Measurements from ENCODE around the gene SPATS2. TPM values are rescaled to one million over a fixed set of nuclear protein-coding genes. Genes with fewer than 3 reads are reported as not detected.

SPATS2 gene
- total RNA-seq, 1 donor from 2014 or later = 43.9 TPM

DNA sequence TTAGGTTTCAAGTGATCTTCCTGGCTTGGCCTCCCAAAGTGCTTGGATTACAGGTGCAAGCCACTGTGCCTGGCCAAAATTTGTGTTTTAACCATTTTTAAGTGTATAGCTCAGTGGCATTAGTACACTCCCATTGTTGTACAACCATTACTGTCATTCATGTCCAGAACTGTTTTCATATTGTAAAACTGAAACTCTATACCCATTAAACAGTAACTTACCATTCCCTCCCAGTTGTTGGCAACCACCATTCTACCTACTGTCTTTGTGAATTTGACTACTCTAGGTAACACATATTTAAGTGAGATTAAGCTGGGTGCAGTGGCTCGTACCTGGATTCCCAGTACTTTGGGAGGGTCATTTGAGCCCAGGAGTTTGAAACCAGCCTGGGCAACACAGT lies 104.3 kb downstream of the SPATS2 start:
- H3K27ac Mint-ChIP-seq (ENCODE audit: unreplicated experiment) = no peak overlapping the region
- H3K4me3 Mint-ChIP-seq (ENCODE audit: unreplicated experiment) = no peak overlapping the region
- TF ChIP-seq, protein P1, sequence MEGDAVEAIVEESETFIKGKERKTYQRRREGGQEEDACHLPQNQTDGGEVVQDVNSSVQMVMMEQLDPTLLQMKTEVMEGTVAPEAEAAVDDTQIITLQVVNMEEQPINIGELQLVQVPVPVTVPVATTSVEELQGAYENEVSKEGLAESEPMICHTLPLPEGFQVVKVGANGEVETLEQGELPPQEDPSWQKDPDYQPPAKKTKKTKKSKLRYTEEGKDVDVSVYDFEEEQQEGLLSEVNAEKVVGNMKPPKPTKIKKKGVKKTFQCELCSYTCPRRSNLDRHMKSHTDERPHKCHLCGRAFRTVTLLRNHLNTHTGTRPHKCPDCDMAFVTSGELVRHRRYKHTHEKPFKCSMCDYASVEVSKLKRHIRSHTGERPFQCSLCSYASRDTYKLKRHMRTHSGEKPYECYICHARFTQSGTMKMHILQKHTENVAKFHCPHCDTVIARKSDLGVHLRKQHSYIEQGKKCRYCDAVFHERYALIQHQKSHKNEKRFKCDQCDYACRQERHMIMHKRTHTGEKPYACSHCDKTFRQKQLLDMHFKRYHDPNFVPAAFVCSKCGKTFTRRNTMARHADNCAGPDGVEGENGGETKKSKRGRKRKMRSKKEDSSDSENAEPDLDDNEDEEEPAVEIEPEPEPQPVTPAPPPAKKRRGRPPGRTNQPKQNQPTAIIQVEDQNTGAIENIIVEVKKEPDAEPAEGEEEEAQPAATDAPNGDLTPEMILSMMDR (IDR thresholded peaks at IDR 0.05; ENCODE audit: partially characterized antibody, unreplicated experiment) = no peak
- H3K4me1 Mint-ChIP-seq (ENCODE audit: low read depth, unreplicated experiment) = peaks cover 10% of the 10 kb centered on the region
- H3K27me3 Mint-ChIP-seq (ENCODE audit: unreplicated experiment) = no peaks in the 10 kb centered on the region
- DNase-seq = no peak
- H3K9me3 Mint-ChIP-seq (ENCODE audit: unreplicated experiment) = no peaks in the 10 kb centered on the region
- no peaks in the 10 kb centered on the region for H3K36me3 Mint-ChIP-seq (ENCODE audit: unreplicated experiment)

DNA sequence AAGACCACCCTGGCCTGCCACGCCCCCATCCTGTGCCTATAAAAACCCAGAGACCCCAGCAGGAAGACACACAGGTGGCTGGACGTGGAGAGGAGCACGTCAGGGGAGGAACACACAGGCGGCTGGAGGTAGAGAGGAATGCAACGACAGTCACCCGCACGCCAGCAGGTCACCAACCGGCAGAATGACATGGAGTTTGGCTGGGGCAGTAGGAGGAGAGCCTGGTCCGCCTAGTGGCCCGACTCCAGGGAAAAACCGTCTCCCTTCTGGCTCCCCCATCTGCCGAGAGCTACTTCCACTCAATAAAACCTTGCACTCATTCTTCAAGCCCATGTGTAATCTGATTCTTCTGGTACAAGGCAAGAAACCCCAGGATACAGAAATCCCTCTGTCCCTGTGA lies 108.8 kb downstream of the SPATS2 start:
- Mint-ChIP-seq H3K27me3 (ENCODE audit: unreplicated experiment) (no peaks in the 10 kb centered on the region), H3K36me3 (ENCODE audit: unreplicated experiment) (no peaks in the 10 kb centered on the region), H3K9me3 (ENCODE audit: unreplicated experiment) (no peaks in the 10 kb centered on the region), H3K4me1 (ENCODE audit: low read depth, unreplicated experiment) (peaks cover 11% of the 10 kb centered on the region), H3K4me3 (ENCODE audit: unreplicated experiment) (peak overlapping the region; percentile 57), H3K27ac (ENCODE audit: unreplicated experiment) (peak overlapping the region; percentile 82)
- peak; percentile 36 for DNase-seq
- TF ChIP-seq, protein P1 (IDR thresholded peaks at IDR 0.05; ENCODE audit: partially characterized antibody, unreplicated experiment) = no peak

DNA sequence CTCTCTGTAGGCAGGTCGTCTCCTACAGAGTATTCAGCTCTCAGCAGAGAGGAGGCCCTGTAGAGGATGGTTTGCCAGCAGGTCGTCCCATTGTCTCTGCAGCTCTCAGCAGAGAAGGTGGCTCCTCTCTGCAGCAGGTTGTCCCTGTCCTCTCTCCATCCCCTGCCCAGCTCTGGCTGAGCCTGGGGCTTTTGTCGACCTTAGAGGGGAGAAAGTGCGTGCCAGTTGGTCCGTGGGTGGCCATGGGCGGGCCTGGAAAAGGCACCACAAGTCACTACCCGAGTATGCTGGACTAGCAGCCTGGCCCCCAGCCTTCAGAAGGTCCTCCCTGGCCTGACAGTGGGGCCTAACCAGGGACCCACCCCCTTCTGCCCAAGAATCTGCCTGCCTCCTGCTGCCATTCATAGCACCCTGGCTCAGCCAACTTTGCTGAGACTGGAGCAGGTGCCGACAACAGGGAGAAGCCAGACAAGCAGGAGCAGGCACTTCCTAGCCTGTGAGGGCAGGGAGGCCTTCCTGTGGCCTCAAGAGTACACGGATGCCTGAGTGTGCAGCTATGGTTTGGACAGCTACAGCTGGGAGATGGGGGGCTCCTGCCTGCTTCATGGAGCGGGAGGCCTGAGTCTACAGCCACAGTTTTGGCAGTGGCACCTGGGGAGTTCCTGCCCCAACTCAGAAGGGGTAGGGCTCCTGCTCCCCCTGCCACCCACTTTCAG lies 111.8 kb downstream of the SPATS2 start:
- H3K27me3 Mint-ChIP-seq (ENCODE audit: unreplicated experiment) = no peaks in the 10 kb centered on the region
- no peak overlapping the region for H3K27ac Mint-ChIP-seq (ENCODE audit: unreplicated experiment)
- TF ChIP-seq, protein P1 (IDR thresholded peaks at IDR 0.05; ENCODE audit: partially characterized antibody, unreplicated experiment) = no peak
- DNase-seq = no peak
- peaks cover 27% of the 10 kb centered on the region for H3K4me1 Mint-ChIP-seq (ENCODE audit: low read depth, unreplicated experiment)
- H3K4me3 Mint-ChIP-seq (ENCODE audit: unreplicated experiment) = no peak overlapping the region
- no peaks in the 10 kb centered on the region for H3K36me3 Mint-ChIP-seq (ENCODE audit: unreplicated experiment)
- H3K9me3 Mint-ChIP-seq (ENCODE audit: unreplicated experiment) = peaks cover 1% of the 10 kb centered on the region

DNA sequence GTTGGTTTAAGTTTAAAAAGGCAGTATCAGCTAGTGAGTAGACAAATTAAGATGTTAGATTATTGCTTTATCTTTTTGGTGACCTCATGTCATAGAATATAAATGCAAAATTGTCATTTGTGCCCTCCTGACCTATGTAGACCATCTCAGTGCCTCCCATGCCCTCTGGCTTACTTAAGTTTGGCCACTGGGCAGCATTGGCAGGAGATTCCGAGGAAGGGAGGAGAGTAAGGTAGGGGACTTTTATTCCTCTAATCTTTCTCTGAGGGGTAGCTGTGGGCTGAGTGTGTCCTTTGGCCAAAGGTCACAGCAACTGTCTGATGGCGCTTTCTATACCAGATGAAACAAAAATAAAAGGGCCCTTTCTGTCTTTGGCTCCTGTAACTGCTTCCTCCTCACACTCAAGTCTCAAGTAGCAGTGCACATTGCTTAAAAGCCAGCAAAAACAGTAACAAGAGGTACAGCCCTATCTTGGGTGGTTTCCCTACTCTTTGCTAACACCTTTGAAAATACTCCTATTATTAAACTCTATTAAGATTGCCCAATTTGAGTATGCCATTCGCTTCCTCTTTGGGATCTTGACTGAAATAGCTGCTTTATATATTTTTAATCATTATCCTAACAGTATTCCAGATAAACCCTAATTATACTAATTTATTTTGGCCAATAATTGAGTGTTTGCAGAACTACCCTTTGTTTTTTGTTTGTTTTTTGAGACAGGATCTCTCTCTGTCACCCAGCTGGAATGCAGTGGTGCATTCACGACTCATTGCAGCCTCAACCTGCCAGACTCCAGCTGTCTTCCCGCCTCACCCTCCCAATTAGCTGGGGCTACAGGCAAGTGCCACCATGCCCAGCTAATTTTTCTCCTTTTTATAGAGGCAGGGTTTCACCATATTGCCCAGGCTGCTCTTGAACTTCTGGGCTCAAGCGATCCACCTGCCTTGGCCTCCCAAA lies 115.1 kb downstream of the SPATS2 start:
- DNase-seq = no peak
- peaks cover 17% of the 10 kb centered on the region for H3K4me1 Mint-ChIP-seq (ENCODE audit: low read depth, unreplicated experiment)
- H3K9me3 Mint-ChIP-seq (ENCODE audit: unreplicated experiment) = peaks cover 1% of the 10 kb centered on the region
- H3K36me3 Mint-ChIP-seq (ENCODE audit: unreplicated experiment) = no peaks in the 10 kb centered on the region
- no peak overlapping the region for H3K4me3 Mint-ChIP-seq (ENCODE audit: unreplicated experiment)
- TF ChIP-seq, protein P1 (IDR thresholded peaks at IDR 0.05; ENCODE audit: partially characterized antibody, unreplicated experiment) = no peak
- peak overlapping the region; percentile 43 for H3K27ac Mint-ChIP-seq (ENCODE audit: unreplicated experiment)
- H3K27me3 Mint-ChIP-seq (ENCODE audit: unreplicated experiment) = no peaks in the 10 kb centered on the region
